Right atrium auricular region (tissue), 2 donors: Measurements from ENCODE around the gene HSPA1B. TPM values are rescaled to one million over a fixed set of nuclear protein-coding genes. Genes with fewer than 3 reads are reported as not detected.
A peak's percentile ranks its signal among the peaks of the same experiment; 100 is the strongest.

Experiments
- DNase-seq: peaks from one replicate; pipeline ENCODE4 v3.0.0-alpha.2; 2019; ENCODE audit warnings: low spot score
- H3K27ac ChIP-seq, 2 donors: fragments of 200-600 bp; sonication (generic); 1 replicate in 1 of 2; 2 replicates in 1 of 2; pipeline ENCODE4 v1.5.1; 2016 to 2019
- H3K27me3 ChIP-seq, 2 donors: fragments of 200-600 bp; sonication (generic); one replicate each; pipeline versions ENCODE4 v1.5.1 to v1.6.0; 2017 to 2019
- H3K36me3 ChIP-seq: fragments of 200-600 bp; sonication (generic); one replicate; pipeline ENCODE4 v1.5.1; 2016
- H3K4me1 ChIP-seq, 2 donors: fragments of 200-600 bp; sonication (generic); one replicate each; pipeline versions ENCODE4 v1.5.1 to v1.6.0; 2017 to 2019
- H3K4me3 ChIP-seq, 2 donors: fragments of 200-600 bp; sonication (generic); 1 replicate in 1 of 2; 2 replicates in 1 of 2; pipeline ENCODE4 v1.5.1; 2017 to 2019; ENCODE audit warnings: mild to moderate bottlenecking in 1 of 2, moderate library complexity in 1 of 2
- H3K9me3 ChIP-seq, 2 donors: fragments of 200-600 bp; sonication (generic); one replicate each; pipeline ENCODE4 v1.5.1; 2019
- CTCF ChIP-seq, 2 donors: fragments of 200-600 bp; sonication (generic); IDR thresholded peaks; one replicate each; pipeline ENCODE4 v1.5.1; 2019; ENCODE audit warnings: antibody characterized with exemption in 2 of 2
- total RNA-seq, 2 donors: library from RNA; depleted of rRNA; stranded (reverse); fragments of >200 nt; gene quantifications; one replicate each; pipeline ENCODE4 v1.1.0, GENCODE V29; 2016

Gene HSPA1B
- total RNA-seq: 100 to 1,000 TPM; 131 to 232 TPM

GRCh38 chr6:31827286-31828079, at the start of gene HSPA1B:
HSPA1B (plus strand) TSS chr6:31827738; CDS start chr6:31827951, 213 bp downstream.
- Histone ChIP-seq H3K36me3 (no peaks in the 10 kb centered on the region), H3K4me1 (peaks cover 0 to 34% of the 10 kb centered on the region in 2 donors), H3K27me3 (no peaks in the 10 kb centered on the region), H3K9me3 (no peaks in the 10 kb centered on the region), H3K4me3 (peak within 1 kb of the TSS; percentile 60 to 95), H3K27ac (peak within 1 kb of the TSS; percentile 95 to 97)
- no peak for TF ChIP-seq CTCF (IDR thresholded peaks at IDR 0.05)
- peak; percentile 100 for DNase-seq

- Histone ChIP-seq H3K4me3 (no peak overlapping the region), H3K4me1 (peaks cover 0 to 17% of the 10 kb centered on the region in 2 donors), H3K9me3 (no peaks in the 10 kb centered on the region), H3K36me3 (peaks cover 54% of the 10 kb centered on the region), H3K27ac (no peak overlapping the region), H3K27me3 (no peaks in the 10 kb centered on the region)
- no peak for TF ChIP-seq CTCF (IDR thresholded peaks at IDR 0.05)
- no peak for DNase-seq
Measured at GRCh38 chr6:31778193-31778592, 49.3 kb upstream of the HSPA1B start.

DNA sequence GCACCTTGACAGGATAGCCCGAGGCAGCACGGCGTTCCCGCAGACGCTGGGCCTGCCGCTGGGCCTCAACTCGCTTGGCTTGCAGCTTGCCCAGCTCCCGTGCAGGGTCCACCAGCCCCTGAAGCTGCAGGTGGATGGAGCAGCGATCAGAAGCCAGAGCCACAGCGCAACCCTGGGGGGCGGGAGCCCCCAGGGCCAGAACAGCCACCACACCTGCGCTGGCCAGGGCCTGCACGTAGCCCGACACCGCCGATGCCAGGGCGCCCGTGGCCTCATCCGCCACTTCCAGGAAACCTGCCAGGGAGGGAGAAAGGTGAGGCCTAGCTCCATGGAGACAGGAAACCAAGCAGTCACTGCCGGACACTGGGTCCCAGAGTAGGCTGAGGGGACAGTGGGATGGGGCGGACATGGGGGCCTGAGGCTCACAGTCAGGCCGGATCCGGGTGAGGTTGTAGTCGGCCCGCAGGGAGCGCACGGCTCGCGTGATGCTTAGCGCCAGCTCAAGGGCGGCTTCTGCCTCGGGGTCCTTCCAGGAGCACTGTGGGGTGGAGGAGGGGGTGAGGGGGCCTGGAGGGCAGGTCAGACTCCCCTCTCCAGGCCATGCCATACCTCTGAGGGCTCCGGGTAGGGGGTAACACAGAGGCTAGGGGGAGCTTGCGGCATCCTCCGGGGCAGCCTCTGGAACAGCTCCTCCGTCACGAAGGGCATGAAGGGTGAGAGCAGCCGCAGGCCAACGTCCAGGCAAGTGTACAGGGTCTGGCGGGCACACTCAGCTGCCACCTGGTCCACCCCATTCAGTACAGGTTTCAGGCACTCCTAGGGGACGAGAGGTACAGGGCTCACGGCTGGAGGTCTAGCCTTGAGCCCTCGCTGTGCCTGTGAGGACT, 48.3 kb upstream of the HSPA1B start:
- Histone ChIP-seq H3K27ac (no peak overlapping the region), H3K9me3 (no peaks in the 10 kb centered on the region), H3K36me3 (peaks cover 62% of the 10 kb centered on the region), H3K27me3 (no peaks in the 10 kb centered on the region), H3K4me3 (no peak overlapping the region), H3K4me1 (peaks cover 0 to 17% of the 10 kb centered on the region in 2 donors)
- no peak for TF ChIP-seq CTCF (IDR thresholded peaks at IDR 0.05)
- no peak for DNase-seq

GRCh38 chr6:31779908-31780307, 47.6 kb upstream of the HSPA1B start:
- Histone ChIP-seq H3K9me3 (no peaks in the 10 kb centered on the region), H3K27ac (no peak overlapping the region), H3K4me3 (no peak overlapping the region), H3K27me3 (no peaks in the 10 kb centered on the region), H3K4me1 (peaks cover 0 to 17% of the 10 kb centered on the region in 2 donors), H3K36me3 (peaks cover 69% of the 10 kb centered on the region)
- no peak for TF ChIP-seq CTCF (IDR thresholded peaks at IDR 0.05)
- no peak for DNase-seq

GRCh38 chr6:31780507-31781243, 46.9 kb upstream of the HSPA1B start:
- Histone ChIP-seq H3K36me3 (peaks cover 77% of the 10 kb centered on the region), H3K4me3 (no peak overlapping the region), H3K4me1 (peaks cover 0 to 17% of the 10 kb centered on the region in 2 donors), H3K27ac (no peak overlapping the region), H3K27me3 (no peaks in the 10 kb centered on the region), H3K9me3 (no peaks in the 10 kb centered on the region)
- DNase-seq: no peak
- no peak for TF ChIP-seq CTCF (IDR thresholded peaks at IDR 0.05)
